Fibroblast of lung (primary cell): ENCODE data around the gene GRIPAP1. TPM values are rescaled to one million over a fixed set of nuclear protein-coding genes. Genes with fewer than 3 reads are reported as not detected.

Source experiments
- DNase-seq, 2 donors: peaks; one replicate each; pipeline versions ENCODE4 v3.0.0 to v3.0.0-alpha.2; 2010; ENCODE audit warnings: low read depth in 2 of 2
- H2AFZ ChIP-seq: 2 replicates; pipeline ENCODE4 v1.5.1; 2012; ENCODE audit warnings: low read length, control low read depth, inconsistent platforms
- H3K27ac ChIP-seq: 2 replicates; pipeline ENCODE4 v1.5.1; 2011; ENCODE audit warnings: low read length, control low read depth; ENCODE audit not compliant: insufficient read depth
- H3K27me3 ChIP-seq: 2 replicates; pipeline ENCODE4 v1.5.1; 2011; ENCODE audit warnings: mild to moderate bottlenecking, low read length; ENCODE audit not compliant: control insufficient read depth, insufficient read depth
- H3K36me3 ChIP-seq: 2 replicates; pipeline ENCODE4 v1.5.1; 2011; ENCODE audit warnings: low read length; ENCODE audit not compliant: control insufficient read depth, insufficient read depth
- H3K4me1 ChIP-seq: 2 replicates; pipeline ENCODE4 v1.5.1; 2011; ENCODE audit warnings: low read length; ENCODE audit not compliant: control insufficient read depth, insufficient read depth; ENCODE audit errors: extremely low read depth
- H3K4me2 ChIP-seq: 2 replicates; pipeline ENCODE4 v1.5.1; 2011; ENCODE audit warnings: low read length, control low read depth; ENCODE audit not compliant: insufficient read depth; ENCODE audit errors: extremely low read depth
- H3K4me3 ChIP-seq, 4 experiments: fragments of 200-600 bp in 1 of 4; sonication (generic) in 1 of 4; replicated peaks in 1 of 4; 2 replicates each; pipeline ENCODE4 v1.5.1; 2011 to 2016; ENCODE audit warnings: low read length in 4 of 4, low read depth in 3 of 4, mild to moderate bottlenecking in 3 of 4, control low read depth in 2 of 4, inconsistent platforms in 1 of 4, mixed read lengths in 1 of 4; ENCODE audit not compliant: insufficient read depth in 1 of 4; ENCODE audit errors: control extremely low read depth in 1 of 4
- H3K79me2 ChIP-seq: 2 replicates; pipeline ENCODE4 v1.5.1; 2012; ENCODE audit warnings: mild to moderate bottlenecking, low read length, inconsistent platforms; ENCODE audit not compliant: control insufficient read depth, insufficient read depth
- H3K9ac ChIP-seq: 2 replicates; pipeline ENCODE4 v1.5.1; 2011; ENCODE audit warnings: mild to moderate bottlenecking, low read length, control low read depth; ENCODE audit not compliant: insufficient read depth
- H3K9me3 ChIP-seq: 2 replicates; pipeline ENCODE4 v1.5.1; 2012; ENCODE audit warnings: low read depth, low read length; ENCODE audit not compliant: control insufficient read depth, insufficient read depth
- H4K20me1 ChIP-seq: 2 replicates; pipeline ENCODE4 v1.5.1; 2011; ENCODE audit warnings: low read length; ENCODE audit not compliant: control insufficient read depth, insufficient read depth; ENCODE audit errors: extremely low read depth
- EZH2 ChIP-seq: IDR thresholded peaks from 2 replicates; pipeline ENCODE4 v1.5.1; 2012; ENCODE audit warnings: low read length, control low read depth, mild to moderate bottlenecking; ENCODE audit errors: missing control alignments
- polyA plus RNA-seq, 2 donors: library from polyadenylated mRNA; depleted of rRNA in 1 of 2; stranded (reverse) in 1 of 2; unstranded in 1 of 2; fragments of >200 nt; gene quantifications; 2 replicates each; pipeline ENCODE4 v1.2.1, GENCODE V29; 2011 to 2012; ENCODE audit warnings: missing spikeins in 1 of 2
- total RNA-seq: library from RNA; depleted of rRNA; stranded (reverse); fragments of >200 nt; gene quantifications from 2 replicates; pipeline ENCODE4 v1.2.1, GENCODE V29; 2014
- TF ChIP-seq, protein P1 (sequence below), 2 donors: IDR thresholded peaks in 1 of 2; conservative IDR thresholded peaks in 1 of 2; 1 replicate in 1 of 2; 2 replicates in 1 of 2; pipeline ENCODE4 v1.5.1; 2011 to 2012; ENCODE audit warnings: low read length in 2 of 2, control low read depth in 1 of 2, inconsistent platforms in 1 of 2, low read depth in 1 of 2, mild to moderate bottlenecking in 1 of 2

Gene GRIPAP1
- total and polyA plus RNA-seq, 2 donors (not counting 1 experiment from before 2014, with no cell fraction given), result 18.5 to 26.4 TPM

DNA sequence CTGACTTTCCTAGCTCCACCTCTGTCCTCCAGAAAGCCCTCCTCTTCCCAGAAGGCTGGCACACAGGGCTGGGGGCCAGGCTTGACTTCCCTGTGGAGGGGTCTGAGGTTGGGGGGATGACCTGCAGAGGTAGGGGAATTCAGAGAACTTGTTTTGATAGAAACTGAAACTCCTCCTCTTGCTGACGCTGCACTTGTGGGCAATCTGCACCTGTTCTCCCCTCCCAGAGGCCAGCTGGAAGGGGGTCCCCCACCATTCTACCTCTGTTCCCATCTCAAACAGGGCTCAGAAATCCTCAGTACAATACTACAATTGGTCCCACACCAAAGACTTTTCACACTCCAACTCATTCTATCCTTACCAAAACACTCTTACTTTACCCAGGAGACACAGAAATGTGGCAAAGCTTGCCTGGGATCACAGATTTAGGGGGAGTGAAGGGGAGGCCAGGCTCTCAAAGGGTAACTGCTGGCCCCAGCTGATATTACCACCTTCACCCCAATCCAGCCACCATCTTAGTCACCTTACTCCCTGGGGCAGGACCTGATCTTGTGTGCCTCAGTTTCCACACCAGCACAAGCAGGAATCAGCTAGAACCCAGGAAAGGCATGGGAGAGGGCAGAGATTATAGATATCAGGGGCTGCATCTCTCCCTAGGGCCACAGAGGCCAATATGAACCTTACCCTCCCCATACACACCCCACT is 63.2 kb downstream of the GRIPAP1 start:
- H3K79me2 ChIP-seq, result peaks cover 5% of the 10 kb centered on the region
- no peaks in the 10 kb centered on the region for H3K27me3 ChIP-seq
- DNase-seq, result no peak
- H3K4me3 ChIP-seq, result no peak overlapping the region
- peaks cover 2% of the 10 kb centered on the region for H3K36me3 ChIP-seq
- H3K4me2 ChIP-seq, result no peak overlapping the region
- H3K4me1 ChIP-seq, result no peaks in the 10 kb centered on the region
- TF ChIP-seq, protein P1, sequence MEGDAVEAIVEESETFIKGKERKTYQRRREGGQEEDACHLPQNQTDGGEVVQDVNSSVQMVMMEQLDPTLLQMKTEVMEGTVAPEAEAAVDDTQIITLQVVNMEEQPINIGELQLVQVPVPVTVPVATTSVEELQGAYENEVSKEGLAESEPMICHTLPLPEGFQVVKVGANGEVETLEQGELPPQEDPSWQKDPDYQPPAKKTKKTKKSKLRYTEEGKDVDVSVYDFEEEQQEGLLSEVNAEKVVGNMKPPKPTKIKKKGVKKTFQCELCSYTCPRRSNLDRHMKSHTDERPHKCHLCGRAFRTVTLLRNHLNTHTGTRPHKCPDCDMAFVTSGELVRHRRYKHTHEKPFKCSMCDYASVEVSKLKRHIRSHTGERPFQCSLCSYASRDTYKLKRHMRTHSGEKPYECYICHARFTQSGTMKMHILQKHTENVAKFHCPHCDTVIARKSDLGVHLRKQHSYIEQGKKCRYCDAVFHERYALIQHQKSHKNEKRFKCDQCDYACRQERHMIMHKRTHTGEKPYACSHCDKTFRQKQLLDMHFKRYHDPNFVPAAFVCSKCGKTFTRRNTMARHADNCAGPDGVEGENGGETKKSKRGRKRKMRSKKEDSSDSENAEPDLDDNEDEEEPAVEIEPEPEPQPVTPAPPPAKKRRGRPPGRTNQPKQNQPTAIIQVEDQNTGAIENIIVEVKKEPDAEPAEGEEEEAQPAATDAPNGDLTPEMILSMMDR (conservative IDR thresholded peaks at IDR 0.05 in 1 of 2, IDR thresholded peaks at IDR 0.05 in 1 of 2; ENCODE audit: low read depth in 1 of 2, low read length in 2 of 2), result no peak
- no peak for TF ChIP-seq EZH2
- no peak overlapping the region for H3K27ac ChIP-seq
- no peaks in the 10 kb centered on the region for H4K20me1 ChIP-seq
- no peak overlapping the region for H2AFZ ChIP-seq
- H3K9ac ChIP-seq, result no peak overlapping the region
- no peaks in the 10 kb centered on the region for H3K9me3 ChIP-seq

DNA sequence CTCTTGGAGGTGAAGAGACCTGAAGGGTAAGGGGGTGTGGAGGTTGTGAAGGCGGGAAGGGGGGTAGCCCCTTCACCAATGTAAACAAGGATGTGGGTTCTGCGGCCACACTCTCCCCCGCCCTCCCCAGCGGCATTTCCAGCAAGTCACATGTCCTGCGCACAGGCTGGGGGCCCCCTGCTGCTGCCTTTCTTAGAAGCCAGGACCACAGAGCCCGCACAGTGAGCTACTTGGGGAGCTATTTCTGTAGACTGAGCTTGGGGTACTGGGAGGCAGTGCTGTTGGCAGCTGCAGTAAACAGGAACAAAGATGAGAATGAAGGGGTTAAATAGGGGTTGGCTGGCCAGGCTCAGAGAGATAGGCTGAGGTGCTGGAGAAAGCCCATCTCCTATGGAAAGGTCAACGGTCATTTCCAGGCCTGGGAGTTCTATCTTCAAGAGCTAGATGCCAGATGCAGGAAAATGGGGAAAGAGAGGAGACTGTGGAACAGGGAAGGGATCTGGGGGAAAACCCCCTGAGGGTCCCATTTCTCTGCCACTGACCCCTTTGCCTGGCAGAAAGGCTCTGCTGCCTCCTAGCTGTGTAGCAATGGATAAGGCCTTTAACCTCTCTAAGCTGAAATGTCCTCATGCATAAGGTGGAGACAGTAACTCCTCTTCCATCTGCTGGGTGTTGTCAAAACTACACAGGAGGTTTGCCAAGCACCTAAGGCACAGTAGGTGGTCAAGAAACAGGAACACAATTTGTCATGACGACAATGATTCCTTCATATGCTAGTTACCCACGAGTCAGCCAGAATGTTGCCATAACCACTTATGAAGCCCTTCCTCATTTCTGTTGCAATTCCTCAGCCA is 64.8 kb downstream of the GRIPAP1 start:
- Histone ChIP-seq H3K4me3 (no peak overlapping the region), H3K9ac (no peak overlapping the region), H2AFZ (no peak overlapping the region), H3K27me3 (no peaks in the 10 kb centered on the region), H3K9me3 (no peaks in the 10 kb centered on the region), H3K27ac (no peak overlapping the region), H3K4me1 (no peaks in the 10 kb centered on the region), H4K20me1 (no peaks in the 10 kb centered on the region), H3K36me3 (peaks cover 2% of the 10 kb centered on the region), H3K79me2 (peaks cover 5% of the 10 kb centered on the region), H3K4me2 (no peak overlapping the region)
- DNase-seq, result peak in 1 of 2 donors; percentile 51
- TF ChIP-seq, protein P1 (conservative IDR thresholded peaks at IDR 0.05 in 1 of 2, IDR thresholded peaks at IDR 0.05 in 1 of 2; ENCODE audit: low read depth in 1 of 2, low read length in 2 of 2), result peak in 1 of 2 donors; percentile 20
- TF ChIP-seq EZH2, result no peak

DNA sequence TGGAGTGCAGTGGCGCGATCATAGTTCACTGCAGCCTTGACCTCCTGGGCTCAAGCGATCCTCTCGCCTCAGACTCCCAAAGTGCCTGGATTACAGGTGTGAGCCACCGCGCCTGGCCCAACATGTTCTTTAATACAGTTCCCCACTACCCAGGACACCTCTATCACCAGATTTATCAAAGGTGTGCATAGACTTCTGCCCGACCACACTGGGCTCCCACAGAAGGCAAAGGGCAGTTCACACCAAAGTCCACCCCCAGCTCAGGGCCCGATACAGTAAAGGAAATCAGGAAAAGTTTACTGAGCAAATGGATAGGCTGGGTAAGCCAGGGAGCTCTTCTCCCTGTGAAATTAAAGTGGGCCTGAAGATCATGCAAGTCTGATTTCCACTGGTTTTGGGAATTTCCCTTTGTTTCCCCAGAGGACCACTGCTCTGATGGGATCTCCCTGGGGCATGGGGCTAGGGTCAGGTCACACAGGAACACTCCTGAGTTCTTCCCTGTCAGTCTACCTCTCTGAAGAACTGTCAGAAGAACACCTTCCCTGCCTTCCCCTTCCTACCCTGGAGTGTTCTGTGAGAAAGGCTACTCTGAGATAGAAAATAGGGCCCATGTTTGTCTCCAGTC is 65.5 kb downstream of the GRIPAP1 start:
- Histone ChIP-seq H2AFZ (no peak overlapping the region), H3K79me2 (peaks cover 5% of the 10 kb centered on the region), H4K20me1 (no peaks in the 10 kb centered on the region), H3K9ac (no peak overlapping the region), H3K27ac (no peak overlapping the region), H3K4me2 (no peak overlapping the region), H3K27me3 (no peaks in the 10 kb centered on the region), H3K36me3 (peaks cover 2% of the 10 kb centered on the region), H3K4me1 (no peaks in the 10 kb centered on the region), H3K4me3 (no peak overlapping the region), H3K9me3 (no peaks in the 10 kb centered on the region)
- DNase-seq, result no peak
- TF ChIP-seq EZH2, result no peak
- TF ChIP-seq, protein P1 (conservative IDR thresholded peaks at IDR 0.05 in 1 of 2, IDR thresholded peaks at IDR 0.05 in 1 of 2; ENCODE audit: low read depth in 1 of 2, low read length in 2 of 2), result no peak
